GM21723 (cell line): ENCODE data around the gene CNNM1.

ENCODE experiments used
- ATAC-seq: cut with Tn5 transposase; IDR thresholded peaks from one replicate; pipeline ENCODE4 v1.9.1; 2021; ENCODE audit warnings: mild to moderate bottlenecking, moderate library complexity; ENCODE audit not compliant: unreplicated experiment

Gene CNNM1

GRCh38 chr10:99370993-99371392 is 41.8 kb downstream of the CNNM1 start:
- ATAC-seq = peak; percentile 97

DNA sequence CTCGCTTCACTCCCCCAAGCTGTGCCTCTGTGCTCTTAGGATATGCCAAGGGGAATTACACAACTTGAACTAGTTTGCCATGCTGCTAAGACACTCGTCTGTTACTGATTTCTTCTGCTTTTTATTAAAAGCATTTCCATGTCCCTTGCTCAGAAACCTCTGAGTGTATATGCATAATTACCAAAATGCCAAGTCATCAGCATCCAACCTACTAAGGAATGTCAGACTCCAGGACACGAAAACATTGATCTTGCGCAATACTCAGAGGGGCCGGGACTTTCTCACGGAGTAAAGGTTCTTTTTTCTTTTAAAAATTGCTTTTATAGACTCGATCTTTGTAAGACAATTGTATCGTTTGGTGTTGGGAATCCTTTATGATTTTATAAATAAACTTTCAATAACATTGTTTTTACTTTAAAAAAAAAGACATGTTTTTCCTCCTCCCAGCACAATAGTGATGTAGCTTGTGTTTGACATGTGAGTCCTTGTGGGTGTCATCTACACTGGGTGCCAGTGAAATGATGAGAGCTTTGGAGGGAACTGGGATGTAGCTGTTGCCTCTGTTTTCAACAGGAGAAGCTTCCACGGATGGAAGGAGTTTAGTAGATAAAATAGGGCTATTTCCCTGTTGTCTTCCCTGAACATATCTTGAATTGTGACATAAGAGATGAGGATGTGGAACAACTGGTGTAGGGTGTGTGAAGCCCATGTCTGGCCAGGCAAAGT is 43.6 kb downstream of the CNNM1 start:
- ATAC-seq = no peak

DNA sequence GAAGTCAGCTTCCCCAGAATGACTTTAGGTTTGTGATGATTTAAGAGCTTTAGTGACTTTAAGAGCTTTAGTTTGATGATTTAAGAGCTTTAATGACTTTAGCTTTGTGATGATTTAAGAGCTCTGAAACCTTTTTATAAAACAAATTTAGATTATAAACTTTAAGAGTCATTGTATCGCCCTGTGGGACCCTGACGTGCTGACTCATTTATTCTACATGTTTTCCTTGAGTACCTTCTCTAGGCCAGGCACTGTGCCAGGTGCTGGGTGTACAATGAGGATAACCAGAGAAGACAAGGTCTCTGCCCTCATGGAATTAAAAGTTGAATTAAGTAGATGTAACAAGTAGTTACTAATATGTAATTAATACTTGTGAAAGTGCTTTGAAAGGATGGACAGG is 45.4 kb downstream of the CNNM1 start:
- no peak for ATAC-seq

DNA sequence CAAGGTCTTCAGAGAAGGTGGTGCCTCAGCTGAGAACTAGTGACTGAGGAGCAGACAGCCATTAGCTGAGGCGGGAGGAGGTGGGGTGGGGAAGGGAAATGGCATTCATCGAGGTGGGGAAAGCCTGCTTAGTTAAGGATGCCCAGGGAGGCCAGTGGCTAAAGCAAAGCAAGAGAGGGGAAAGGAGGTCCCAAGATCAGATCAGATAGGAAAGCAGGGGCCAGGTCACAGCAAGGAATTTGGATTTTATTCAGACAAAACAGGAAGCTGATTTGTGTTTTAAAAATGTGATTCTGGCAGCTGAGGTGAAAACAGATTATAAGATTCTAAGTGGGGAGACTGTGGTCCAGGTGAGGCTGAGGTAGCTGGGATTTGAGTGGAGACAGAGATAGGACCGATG is 45.8 kb downstream of the CNNM1 start:
- ATAC-seq = no peak

DNA sequence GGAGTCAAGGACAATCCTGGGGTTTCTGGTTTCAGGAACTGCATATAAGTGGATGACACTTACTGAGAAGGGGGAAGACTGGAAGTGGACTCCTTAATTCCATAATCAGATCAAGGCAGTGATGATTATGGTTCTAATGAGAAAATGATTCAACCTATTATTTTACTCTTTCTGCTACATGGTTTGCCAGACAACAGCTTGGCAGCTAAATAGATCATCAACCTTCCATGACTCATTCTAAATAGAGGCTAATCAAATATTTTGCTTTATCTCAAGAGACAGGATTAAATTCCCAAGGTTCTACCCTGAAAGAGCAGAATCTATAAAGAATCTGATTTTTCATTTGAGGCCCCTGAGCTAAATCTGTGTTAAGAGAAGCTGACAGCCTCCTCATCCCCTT is 46.3 kb downstream of the CNNM1 start:
- ATAC-seq = no peak

DNA sequence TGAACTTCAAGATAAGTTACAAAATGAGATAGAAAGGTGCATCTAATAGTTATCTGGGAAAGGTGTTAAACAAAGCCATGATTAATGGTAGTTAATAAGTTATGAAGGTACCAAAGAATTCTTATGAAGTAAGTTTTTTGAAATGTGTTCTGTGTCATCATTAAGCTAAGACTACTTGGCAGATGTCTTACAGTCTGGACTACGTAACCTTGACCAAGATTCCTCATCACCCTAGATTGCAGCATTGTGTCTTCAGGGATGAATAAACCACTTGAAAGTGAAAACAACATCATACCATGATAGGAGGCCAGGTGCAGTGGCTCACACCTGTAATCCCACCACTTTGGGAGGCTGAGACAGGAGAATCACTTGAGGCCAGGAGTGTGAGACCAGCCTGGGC is 53.0 kb downstream of the CNNM1 start:
- no peak for ATAC-seq

DNA sequence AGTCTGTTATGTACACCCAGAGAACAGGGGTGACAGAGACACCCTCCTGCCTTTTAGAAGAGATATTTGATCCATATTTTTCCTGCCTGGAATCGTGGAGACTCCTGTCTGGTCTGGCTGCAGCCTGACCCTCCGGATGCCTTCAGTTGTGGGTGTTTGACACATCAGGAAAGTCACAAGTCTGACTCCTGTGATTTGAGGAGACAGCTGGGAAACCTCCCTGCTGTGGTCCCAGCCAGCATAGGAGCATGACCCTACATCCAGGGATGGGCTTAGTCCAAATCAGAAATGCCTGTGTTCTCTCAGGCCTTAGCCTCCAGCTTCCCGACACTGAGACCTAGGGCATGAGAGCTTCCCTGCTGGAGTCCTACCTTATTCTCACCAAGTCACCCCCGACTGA is 57.9 kb downstream of the CNNM1 start:
- no peak for ATAC-seq

GRCh38 chr10:99387541-99387940 is 58.4 kb downstream of the CNNM1 start:
- no peak for ATAC-seq

DNA sequence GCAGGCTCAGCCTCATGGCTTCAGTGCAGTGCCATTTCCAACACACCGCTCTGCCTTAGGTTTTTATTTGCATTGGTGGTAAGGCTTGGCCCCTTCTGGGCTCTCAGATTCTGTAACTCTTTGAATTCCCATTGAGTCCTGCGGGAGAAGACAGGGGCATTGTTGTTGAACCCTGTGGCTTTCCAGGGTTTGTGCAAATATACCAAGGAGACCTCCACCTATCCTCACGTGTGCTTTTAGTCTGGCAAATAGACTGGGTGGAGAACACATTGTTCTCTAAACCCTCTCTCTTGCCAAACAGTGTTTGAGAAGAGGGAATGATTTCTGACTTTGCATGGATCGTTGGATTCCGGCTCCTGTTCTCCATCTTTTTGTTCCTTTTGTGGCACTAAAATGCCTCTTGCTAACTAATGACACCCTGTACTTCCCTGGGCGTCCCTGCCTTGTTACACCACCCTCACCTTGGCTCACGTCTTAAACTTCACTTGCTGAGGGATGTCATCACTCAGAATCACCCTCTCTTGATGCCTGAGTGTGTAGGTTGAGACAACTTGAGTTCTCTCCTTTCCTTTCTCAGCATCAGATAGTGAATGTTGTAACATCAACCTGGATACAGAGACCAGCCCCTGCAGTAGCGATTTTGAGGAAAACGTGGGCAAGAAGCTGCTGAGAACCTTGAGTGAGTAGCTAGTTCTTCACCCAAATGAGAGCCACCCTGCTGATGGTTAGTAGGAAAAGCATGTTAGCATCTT is 60.7 kb downstream of the CNNM1 start:
- ATAC-seq = no peak

DNA sequence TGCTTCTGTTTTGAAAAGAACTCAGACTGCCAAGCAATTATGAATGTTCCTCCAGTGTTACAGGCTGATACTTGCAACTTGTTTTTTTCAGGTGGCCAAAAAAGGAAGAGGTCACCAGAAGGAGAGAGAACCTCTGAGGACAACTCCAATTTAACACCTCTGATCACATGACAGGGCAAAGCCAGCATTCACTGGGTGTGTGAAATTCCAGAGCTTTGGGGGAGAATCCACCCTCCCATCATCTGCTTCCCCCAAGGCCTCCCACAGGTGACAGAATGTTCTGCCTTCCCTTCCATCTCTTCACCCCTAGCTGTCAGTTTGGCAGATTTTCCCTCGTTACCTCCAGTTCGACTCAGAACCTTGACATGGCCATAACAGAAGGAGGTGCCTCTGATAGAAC is 62.2 kb downstream of the CNNM1 start:
- no peak for ATAC-seq

DNA sequence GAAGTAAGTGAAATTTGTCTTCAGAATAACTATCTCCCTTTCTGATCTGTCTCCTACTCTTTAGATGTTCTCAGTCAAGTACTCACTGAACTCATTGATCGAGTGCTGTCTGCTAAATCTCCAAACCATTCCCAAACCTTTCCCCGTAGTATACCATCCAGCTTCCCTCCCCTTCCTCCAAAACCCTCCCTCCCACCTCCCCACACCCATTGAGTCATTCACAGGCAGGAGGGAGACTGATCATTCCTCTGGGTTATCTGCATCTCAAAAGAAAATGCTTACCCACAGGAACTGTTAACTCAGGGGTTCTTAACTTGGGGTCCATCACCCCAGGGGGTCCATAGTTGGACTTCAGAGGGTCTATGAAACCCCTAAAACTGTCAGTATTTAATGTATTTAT is 63.9 kb downstream of the CNNM1 start:
- no peak for ATAC-seq

- ATAC-seq = no peak
These were observed 64.5 kb downstream of the CNNM1 start for GRCh38 chr10:99393683-99394082.

DNA sequence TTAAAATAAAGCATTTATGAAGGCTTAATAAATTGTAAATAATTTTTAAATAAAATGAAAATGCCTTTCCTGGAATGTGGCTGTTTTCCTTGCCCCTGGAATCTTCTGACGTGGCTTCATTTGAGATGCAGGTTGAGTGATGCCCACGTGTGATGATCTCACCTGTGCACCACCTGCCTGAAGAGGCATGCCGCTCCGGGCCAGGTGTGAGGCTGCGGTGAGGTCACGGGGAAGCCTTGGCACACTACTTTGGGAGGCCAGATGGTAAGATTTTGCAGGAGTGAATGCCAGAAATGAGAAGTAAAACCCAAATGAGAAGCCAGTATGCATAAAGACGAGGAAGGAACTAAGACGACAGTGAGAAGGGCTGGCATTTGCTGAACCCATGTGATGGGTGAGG is 65.1 kb downstream of the CNNM1 start:
- ATAC-seq = no peak

GRCh38 chr10:99394761-99395386 is 65.7 kb downstream of the CNNM1 start:
- ATAC-seq = no peak

DNA sequence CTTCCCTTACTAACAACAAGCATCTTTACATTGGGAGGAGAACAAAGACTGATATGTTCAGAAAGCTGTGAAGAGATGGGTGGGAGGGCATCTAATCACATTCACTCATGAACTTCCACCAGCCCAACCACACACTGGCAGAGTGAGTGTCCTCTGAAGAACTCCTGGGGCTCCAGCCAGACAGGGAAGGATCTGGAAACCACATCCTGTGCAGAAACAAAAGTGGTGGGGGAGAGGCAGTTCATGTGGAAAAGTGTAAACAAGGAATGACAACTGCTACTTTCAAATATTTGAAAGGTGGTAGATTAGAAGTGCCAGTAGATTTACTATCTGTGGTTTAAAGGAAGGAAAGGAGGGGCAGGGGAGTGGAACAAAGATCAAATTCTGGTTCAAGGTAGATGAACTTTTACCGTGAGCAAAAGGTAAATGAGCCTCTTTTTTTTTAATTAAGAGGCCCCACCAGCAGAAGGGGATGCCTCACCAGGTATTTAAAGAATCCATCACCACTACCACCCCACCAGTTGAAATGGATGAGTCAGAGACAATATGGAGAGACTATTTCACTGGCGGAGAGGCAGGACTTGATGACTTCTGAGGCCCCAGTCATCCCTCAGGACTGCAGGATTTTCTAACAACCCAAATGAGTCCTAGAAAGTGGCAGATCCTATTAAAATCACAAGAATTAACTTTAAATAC is 66.7 kb downstream of the CNNM1 start:
- no peak for ATAC-seq

GRCh38 chr10:99396471-99396870 is 67.3 kb downstream of the CNNM1 start:
- ATAC-seq = no peak

DNA sequence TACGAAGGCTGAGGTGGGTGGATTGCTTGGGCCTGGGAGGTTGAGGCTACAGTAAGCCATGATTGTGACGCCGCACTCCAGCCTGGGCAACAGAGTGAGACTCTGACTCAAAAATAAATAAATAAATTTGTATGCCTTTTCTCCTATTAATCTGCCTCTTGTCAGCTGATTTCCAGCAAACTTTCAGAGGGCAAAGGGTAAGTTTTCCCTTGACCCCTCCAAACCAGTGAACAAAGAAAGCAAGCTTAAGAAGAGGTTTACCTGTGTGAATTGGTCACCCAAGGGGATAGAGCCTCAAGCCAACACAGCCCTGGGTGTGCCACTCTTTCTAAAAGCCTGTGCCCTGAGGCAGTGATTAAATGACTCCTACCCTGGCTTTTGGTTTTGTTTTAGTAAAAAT is 70.5 kb downstream of the CNNM1 start:
- no peak for ATAC-seq

DNA sequence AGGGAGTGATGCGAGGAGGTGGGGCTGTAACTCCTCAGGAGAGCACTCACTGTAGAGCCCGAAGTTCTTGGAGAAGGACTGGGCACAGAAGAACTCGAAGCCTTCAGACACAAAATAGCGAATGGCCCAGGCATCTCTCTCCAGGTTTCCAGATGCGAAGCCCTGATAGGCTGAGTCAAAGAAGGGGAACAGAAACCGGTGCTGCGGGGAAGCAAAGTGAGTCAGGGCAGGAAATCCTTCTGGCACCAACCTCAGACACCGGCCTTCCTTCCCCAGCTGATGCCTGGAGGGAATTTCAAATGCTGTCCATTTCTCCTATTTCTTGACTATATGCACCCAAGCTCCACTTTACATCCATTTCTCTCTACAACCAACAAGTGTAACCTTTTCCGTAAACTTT is 74.5 kb downstream of the CNNM1 start:
- ATAC-seq = no peak

- ATAC-seq = no peak
These were observed 77.0 kb downstream of the CNNM1 start for GRCh38 chr10:99406149-99406548.

DNA sequence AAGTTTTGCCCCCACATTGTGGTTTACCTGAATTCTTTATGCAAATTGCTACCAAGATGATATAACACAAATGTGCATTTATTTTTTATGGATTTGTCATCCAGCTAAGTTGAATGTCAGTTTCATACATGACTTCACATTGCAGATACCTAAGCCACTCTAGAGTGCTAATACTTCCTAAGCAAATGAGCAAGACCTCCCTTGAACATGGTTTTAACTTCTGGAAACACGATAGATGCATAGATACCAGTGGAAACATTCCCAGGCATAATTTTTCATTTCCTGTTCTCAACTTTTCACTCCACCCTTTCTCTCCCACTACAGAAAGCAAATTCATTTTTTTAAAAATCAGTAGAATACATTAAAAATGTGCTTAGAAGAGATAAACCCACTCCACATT is 81.0 kb downstream of the CNNM1 start:
- no peak for ATAC-seq

DNA sequence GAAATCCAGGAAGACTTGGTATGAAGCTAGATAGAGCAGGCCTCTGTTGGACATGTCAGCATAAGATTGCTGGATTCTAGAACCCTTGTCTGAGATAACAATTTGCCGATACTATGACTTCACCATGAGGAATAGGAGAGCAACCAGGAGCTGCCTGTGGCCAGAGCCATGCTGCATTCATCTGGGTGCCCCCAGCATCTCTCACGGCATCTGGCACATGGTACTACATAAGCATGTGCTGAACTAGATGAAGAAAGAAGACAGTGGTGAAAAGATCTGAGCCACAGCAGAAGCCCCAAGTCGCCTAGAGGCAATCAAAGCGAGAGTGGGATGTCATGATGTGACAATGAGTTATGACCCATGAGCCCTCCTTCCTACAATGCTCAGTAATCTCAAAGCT is 81.7 kb downstream of the CNNM1 start:
- ATAC-seq = no peak

- no peak for ATAC-seq
These were observed 82.4 kb downstream of the CNNM1 start for GRCh38 chr10:99411546-99411945.
